HG03103 (cell line): ENCODE data around the gene GALNS.
"Not testable (repeated sequence)": the region's sequence is repeated elsewhere in the genome, so short reads cannot be mapped to it uniquely, and the experiment has no call there.

Source experiments
- ATAC-seq: cut with Tn5 transposase; IDR thresholded peaks from one replicate; pipeline ENCODE4 v1.9.1; 2021; ENCODE audit warnings: low read depth; ENCODE audit not compliant: unreplicated experiment

GALNS gene

DNA sequence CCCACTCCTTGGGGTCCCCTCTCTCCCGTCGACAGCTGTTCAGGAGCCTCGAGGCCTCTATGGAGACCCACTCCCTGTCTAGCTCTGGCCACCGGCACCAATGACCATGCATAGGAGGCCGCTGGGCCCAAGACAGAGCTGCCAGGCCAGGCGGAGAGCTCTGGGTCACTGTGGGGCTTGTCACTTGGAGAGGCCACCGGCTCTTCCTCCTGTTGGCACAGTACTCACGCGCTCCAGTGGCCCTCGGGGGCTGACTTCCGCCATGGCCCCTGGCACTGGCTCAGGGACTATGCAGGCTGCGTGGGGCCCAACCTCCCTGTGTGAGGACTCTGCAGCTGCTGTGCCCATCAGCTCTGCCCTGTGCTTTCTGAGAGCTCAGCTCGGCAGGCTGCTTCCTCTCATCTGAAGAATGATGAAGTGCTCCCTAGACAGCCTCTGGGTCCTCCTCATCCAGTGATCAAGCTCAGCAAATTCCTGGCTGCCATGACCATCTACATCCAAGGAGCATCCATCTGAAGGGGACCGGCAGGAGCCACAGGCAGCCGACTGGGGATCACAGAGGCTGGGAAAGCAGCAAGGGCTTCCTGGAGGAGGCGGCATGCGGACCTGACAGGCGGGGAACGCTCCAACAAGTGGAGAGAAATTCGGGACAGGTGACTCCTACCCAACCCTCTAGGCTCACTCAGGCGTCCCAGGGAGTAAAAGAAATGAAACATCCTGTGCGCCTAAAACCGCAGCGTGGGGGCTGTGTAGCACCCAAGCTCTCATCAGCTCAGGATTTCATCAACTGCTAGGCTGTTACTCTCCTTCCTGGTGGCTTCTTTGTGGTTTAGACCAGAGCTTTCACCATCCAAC is 16.8 kb downstream of the GALNS start:
- ATAC-seq: no peak

DNA sequence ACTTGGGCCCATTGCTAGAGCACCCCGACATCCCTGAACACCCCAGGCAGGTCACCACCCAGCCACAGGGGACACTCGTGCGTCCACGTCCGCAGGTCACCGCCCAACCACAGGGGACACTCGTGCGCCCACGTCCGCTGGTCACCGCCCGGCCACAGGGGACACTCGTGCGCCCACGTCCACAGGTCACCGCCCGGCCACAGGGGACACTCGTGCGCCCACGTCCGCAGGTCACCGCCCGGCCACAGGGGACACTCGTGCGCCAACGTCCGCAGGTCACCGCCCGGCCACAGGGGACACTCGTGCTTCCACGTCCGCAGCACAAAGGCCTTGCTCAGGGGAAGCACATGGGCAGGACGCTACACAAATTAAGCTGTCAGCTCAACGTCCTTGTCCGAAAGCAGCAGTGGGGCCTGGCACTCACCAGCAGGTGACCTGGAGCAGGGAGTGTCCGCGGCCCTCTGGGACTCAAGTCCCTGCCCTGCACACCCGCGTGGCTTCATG is 17.7 kb downstream of the GALNS start:
- ATAC-seq: no peak

DNA sequence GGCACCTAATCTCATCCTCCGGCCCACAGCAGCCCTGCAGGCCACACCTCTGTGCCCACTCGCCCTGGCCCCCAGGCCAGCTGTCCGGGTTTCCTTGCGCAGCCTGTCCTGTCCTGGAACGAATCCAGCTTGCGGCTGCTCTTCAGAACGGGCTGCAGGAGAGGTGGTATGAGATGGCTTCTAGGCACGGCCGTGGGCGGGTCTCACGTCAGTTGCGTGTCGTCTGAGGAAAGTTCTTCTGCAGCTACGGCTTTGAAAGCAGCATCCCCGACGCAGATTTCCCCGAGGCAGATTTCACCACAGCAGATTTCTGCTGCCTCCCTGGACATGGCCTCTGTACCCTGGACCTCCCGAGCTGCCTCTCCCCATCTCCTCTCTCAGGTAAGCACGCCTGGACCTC is 18.2 kb downstream of the GALNS start:
- ATAC-seq: no peak

DNA sequence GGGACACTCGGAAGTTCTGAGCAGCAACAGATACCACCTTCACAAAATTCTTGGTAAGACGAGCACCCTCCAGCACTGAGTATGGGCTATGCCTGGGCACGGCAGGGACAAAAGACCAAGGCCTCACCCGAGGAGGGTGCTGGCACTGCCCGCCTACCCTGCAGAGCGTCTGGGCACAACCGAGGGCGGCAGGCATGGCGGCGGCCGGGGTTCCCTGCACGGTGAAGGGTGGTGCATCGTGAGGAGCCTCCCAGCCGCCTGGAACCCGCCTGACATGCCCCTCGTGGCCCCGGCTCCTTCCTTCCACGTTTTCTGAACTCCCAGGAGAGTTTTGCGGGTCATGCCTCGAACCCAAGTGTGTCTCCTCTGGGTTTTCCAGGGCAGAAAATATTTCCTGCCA is 18.9 kb downstream of the GALNS start:
- no peak for ATAC-seq

DNA sequence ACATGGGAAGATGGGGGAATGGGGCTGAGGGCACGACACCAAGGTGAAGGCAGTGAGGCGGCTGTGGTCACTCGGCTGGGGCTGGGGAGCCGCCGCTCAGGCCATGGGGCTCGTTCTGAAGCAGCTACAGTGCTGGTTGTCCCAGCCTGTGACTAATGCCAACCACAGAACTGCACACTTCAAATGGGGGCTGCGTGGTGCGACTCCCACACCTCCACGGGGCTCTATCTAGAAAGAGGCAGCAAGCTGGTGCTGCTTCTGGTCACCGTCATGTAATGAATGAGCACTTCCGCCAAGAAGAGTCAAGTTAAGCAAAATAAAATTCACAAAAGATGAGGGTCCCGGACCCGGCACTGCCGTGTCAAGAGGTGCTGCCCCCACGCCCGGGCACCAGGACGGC is 20.0 kb downstream of the GALNS start:
- ATAC-seq: no peak

DNA sequence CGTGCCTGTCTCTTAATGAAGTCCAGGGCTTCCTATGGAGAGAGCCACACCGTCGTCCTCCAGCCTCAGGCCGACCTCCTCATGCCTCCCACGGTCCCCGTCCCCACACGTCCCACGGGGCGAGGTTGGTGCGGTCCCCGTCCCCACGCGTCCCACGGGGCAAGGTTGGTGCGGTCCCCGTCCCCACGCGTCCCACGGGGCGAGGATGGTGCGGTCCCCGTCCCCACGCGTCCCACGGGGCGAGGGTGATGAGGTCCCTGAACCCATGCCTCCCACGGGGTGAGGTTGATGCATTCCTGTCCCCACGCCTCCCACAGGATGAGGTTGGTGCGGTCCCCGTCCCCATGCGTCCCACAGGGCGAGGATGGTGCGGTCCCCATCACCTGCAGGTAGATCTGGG is 20.9 kb downstream of the GALNS start:
- ATAC-seq: no peak

DNA sequence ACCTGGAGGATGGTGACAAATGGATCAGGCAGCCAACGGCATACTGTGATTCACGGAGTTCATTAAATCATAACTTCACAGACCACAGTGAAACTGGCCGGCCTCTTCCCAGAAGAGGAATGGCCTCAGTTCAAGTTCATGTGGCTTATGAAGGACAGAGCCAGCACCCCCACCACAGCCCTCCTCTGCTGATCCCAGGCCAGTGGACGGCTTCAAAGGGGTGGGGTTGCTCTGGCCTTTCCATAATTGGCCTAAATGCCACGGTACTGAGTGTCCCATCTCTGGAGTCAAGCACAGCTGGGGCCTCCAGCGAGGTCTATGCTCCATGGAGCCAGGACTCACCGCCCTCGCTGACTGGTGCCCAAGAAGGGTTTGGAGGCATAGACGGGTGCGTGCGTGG is 21.4 kb downstream of the GALNS start:
- no peak for ATAC-seq

DNA sequence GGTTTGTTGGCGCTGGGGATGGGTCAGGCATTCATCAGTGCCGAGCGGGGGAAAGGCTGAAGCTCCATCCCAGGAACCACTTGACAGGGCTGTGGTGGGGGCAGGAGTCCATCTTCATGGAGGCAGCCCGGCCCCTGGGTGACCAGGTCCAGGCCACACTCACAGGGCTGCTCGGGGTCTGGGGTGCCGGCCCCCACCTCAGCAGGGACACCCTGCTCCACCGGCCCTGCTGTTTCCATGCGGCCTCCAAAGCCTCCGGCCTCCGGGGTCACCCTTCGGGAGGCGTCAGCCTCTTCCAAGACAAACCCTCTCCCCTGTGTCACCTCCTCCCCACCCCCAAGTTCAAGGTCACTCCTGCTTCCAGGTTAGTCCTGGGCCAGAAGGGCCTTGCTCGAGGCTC is 22.1 kb downstream of the GALNS start:
- no peak for ATAC-seq

DNA sequence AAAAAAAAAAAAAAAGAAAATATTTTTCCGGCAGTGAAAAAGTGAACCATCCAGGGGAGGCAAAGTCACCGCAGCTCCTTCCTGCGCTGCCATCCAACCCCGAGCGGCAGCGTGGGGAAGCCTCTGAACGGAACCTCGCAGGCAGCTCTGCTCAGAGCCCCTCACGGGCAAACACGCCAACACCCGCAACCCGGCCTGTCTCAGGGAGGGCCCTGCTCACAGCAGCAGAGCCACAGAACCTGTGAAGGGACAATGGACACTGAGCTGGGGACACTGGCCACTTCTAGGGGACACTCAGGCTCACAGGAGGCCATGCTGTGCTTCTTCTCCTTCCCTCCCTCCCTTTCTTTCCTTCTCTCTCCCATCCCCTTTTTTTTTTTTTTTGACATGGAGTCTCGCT is 23.7 kb downstream of the GALNS start:
- ATAC-seq: no peak

DNA sequence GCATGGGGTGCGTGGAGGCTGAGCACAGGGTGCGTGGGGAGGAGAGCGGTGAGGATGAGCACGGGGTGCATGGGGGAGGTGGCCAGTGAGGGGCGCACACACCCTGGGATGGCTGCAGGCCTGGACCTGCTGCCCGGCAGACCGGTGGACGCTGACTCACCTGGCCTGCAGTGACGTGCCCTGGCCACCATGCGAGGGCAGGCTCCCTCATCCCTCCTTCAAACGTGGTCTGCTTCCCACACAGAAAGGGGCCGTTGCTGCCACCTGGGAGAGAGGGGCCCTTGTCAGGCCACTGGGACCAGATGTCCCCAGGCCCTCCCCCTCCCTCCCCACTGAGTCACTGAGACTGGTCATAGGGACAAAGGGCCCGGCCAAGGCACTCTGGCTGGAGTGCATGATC is 24.9 kb downstream of the GALNS start:
- no peak for ATAC-seq

DNA sequence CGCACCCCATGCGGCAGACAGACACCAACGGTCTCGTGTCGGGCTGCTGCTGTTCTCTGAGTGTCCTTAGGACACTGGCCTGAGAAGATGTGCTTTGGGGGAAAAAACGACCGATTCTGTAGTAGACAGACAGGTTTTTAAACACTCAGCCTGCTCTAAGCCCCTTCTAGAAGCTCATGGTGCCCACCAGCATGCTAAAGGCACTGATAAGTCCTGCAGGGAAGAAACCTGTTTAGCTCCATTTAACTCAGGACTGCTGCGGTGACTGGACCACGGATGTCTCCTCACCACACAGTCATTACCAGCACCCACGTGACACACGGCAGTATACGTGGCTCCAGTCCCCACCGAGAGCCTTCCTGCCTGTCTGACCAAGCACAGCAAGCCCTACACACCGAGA is 26.0 kb downstream of the GALNS start:
- no peak for ATAC-seq

DNA sequence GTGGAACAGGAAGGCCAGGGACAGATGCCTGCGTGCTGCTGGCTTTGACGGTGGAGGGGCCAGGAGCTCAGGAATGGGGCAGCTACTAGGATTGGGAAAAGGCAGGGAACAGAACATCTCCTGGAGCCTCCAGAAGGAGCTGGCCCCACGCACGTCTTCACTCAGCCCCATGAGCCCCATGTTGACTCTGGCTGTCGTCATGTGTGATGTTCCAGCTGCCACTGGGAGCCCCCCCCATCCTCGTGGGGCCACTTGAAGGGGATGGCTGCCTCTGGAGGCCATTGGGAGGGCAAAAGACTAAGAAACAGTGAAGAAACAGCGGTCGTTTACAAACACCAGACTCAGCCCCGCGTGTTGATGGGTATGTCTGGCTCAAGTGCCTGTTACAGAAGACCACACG is 26.5 kb downstream of the GALNS start:
- no peak for ATAC-seq

DNA sequence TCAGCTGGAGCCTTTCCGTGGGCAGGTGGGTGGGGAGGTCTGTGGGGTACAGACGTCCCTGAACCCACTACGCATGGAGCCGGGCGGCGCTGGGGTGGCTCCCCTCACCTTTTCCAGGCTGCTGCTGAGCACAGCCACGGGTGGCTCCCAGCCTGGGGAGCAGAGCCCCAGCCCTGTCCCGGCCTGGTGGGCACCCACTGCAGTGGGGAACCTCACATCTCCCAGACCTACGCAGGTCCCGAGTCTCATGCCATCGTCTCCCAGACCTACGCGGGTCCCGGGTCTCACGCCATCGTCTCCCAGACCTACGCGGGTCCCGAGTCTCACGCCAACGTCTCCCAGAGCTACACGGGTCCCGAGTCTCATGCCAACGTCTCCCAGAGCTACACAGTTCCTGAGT is 28.0 kb downstream of the GALNS start:
- ATAC-seq: no peak

DNA sequence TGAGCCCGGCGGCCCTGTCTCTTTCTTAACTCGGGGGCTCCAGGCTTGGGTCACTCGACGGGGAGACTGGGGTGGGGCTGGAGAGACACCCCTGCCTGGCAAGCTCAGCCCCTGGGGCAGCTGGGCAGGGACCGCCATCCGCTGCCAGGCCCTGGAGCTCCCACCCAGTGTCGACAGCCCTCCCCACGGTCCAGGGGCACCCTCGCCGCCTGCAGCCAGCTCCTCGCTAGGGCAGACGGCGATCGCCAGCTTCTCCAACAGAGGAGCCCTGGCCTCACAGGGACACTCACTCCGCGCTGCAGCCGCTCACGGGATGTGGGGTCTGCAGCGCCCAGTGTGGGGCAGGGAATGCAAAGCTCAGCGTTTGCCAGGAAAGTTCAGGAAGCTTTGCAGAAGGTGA is 29.0 kb downstream of the GALNS start:
- no peak for ATAC-seq

DNA sequence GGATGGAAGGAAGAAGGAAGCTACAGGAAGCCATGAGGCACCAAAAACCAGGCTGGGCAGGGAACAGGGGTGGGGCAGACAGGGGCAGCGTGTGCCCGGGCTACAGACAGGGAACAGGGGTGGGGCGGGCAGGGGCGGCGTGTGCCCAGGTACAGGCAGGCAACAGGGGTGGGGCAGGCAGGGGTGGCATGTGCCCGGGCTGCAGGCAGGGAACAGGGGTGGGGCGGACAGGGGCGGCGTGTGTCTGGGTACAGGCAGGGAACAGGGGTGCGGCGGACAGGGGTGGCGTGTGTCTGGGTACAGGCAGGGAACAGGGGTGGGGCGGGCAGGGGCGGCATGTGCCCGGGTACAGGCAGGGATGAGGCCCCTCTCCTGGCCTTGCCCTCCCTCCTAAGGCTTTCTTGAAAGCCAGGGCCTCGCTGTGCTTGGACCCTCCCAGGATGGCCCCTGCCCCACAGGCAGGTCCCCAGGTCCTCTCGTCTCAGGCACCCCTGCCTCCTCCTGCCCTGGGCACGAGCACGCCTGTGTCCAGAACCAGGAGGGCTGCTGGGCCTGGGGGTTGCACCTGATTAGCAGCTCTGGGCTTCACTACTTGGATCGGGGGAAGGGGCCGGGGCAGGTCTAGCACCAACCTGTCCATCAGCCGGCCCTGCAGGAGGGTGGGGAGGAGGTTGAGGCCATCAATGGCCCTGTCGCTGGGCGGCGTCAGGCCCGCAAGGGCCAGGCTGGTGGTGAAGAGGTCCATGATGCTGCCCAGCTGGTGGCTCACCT is 30.5 kb downstream of the GALNS start:
- no peak for ATAC-seq

DNA sequence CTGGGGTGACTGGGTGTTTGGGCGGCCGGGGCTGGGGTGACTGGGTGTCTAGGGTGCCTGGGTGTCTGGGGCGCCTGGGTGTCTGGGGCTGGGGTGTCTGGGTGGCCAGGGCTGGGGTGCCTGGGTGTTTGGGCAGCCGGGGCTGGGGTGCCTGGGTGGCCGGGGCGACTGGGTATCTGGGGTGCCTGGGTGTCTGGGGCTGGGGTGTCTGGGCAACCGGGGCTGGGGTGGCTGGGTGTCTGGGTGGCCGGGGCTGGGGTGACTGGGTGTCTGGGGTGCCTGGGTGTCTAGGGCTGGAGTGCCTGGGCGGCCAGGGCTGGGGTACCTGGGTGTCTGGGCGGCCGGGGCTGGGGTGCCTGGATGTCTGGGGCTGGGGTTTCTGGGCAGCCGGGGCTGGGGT is 31.6 kb downstream of the GALNS start:
- no peak for ATAC-seq

DNA sequence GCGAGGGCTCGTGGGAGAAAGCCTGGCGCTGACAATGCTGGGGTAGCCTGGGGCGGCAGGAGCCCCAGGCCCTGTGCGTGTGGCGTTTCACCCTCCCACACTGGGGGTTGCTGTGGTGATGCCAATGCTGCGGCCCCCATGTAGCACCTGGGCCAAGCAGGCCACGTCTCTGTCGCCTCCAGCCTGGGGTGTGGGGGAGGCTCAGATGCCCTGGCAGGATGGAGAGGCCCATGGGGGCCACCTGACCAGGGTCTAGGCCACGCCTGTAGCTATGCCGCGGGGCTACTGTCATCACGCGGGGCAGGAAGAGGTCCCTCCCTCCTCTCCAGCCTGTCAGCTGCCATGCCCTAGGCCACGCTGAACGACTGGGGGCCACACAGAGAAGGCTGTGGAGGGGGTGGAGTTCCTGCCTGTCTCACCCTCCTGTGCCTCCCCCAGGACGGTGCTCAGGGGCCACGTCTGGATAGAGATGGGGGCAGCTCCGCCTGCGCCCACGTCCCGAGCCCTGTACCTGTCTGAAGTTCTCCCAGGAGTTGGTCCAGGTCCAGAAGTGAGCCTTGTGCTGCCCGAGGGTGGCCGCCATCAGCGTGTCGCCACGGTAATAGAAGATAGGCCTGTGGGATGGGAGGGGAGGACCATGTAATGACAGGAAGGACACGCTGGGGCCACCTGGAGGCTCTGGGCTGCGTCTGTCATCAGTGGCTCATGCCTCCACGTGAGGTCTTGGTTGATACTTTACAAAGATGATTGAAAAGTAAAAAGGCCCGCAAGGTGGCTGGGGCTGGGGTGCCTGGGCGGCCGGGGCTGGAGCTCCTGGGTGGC is 32.3 kb downstream of the GALNS start:
- ATAC-seq: no peak

DNA sequence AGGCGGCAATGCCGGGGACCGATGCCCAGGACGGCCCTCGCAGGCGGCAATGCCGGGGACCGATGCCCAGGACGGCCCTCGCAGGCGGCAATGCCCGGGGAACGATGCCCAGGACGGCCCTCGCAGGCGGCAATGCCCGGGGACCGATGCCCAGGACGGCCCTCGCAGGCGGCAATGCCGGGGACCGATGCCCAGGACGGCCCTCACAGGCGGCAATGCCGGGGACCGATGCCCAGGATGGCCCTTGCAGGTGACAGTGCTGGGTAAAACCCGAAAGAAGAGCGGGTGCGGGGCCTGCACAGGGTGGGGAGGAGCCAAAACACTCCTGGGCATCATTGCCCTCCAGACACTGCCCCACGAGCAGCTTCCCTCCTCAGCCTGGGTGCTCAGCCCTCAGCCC is 33.1 kb downstream of the GALNS start:
- not testable (repeated sequence) for ATAC-seq

DNA sequence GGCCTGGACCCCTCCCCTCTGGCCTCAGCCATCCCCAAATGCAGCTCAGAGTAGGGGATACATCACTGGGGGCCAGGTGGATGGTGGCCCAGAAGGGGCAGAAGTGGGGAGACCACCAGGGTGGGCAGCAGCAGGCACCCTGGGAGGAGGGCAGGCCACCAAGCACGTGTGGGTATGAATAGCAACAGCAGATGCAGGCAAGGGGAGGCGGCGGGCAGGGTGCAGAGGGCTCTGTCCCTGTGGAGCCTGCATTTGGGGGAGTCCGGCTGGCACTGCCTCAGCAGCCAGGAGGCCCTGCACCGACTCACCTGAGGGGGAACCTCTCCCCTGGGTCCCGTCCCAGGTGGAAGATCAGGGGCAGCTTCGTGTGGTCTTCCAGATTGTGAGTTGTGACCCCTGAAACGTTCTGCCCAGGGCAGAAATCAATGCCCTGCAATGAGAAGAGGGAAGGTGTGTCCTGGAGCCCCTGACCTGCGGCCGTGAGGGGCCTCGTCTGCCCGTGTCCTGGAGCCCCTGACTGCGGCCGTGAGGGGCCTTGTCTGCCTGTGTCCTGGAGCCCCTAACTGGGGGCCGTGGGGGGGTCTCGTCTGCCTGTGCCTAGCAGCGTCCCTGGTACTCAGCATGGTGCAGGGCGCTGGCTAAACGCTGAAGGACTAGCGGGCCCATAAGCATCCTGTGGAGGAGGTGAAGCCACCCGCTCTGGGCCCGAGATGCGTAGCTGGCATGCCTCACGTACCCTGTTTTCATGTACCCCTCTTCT is 34.3 kb downstream of the GALNS start:
- no peak for ATAC-seq

DNA sequence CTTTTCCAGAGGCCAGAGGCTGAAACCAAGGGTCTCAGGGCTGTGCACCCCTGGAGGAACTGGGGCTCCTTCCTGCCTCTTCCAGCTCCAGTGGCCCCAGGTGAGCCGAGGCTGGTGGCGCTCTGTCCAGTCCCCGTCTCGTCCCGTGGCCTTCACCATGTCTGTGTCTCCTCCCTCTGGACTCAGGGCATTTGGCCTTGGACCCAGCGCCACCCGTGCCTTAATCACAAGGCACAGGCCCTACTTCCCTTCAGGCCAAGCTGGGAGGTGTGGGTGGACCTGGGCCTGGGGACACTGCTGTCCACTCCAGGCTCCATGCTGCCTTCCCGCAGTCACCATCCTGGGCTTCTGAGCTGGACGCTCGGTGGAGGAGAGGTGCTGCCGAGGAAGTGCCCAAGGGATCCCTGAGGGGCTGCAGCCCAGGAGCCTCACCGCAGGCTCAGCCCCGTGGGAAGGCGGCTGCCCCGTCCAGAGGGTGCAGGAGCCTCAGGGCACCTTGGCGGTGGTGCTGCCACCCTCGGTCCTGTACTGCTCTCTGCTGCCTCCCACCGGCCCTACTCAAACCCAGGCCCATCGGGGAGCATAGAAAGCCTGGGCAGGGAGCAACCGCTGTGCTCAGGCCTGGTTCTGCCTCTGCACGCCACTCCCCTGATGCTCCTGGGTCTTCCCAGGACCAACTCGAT is 35.4 kb downstream of the GALNS start:
- ATAC-seq: no peak
